Activated T-cell treated with anti-CD3 and anti-CD28 coated beads, Interleukin-2, amount 50 U/mL, for 48 hours (primary cell): Measurements from ENCODE around the gene COMMD4.
A peak's percentile ranks its signal among the peaks of the same experiment; 100 is the strongest.
"Not testable (repeated sequence)": the region's sequence is repeated elsewhere in the genome, so short reads cannot be mapped to it uniquely, and the experiment has no call there.

Experiments
- DNase-seq, 2 experiments: peaks; one replicate each; pipeline ENCODE4 v3.0.0-alpha.2; 2020

The COMMD4 gene

DNA sequence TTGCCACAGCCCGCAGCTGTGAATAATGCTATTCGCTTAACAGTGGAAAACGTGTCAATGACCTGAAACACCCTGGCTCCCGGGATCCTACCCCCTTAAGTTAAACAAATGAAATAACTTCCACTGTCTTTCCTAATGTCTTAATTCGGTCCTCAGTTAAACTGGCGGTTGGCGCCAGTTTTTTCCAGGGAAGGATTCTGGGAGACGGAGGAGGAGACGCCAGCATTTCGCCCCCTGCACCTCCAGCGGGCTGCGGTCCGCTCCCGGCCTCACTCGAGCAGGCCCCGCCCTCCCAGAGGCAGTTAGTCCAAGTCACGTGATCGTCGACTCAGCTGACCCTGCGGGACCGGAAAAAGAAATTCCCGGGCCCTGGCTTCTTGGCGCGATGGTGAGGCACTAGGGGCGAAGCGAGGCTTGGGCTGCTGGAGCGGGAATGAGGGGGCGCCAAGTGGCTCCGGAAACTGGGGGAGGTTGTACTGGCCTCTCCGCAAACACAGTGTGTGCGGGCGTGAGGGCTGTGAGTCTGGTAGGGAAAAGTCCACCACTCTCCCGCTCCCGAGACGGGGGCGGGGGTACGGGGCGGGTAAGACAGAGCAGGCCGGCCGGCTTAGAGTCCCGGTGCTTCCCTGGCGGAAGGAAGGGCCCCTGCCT is at the start of gene COMMD4:
Gene COMMD4, plus strand, starts transcription at position 359 of the 651 bp plus-strand sequence. Its CDS starts 27 bp downstream, at position 386.
- peak; percentile 92 to 93 for DNase-seq

GRCh38 chr15:75293660-75294059 is 42.2 kb upstream of the COMMD4 start:
- DNase-seq: not testable (repeated sequence)

GRCh38 chr15:75298541-75299310 is 37.1 kb upstream of the COMMD4 start:
- DNase-seq: not testable (repeated sequence)

- peak; percentile 79 for DNase-seq
Observed at GRCh38 chr15:75299311-75299688, 36.6 kb upstream of the COMMD4 start.

DNA sequence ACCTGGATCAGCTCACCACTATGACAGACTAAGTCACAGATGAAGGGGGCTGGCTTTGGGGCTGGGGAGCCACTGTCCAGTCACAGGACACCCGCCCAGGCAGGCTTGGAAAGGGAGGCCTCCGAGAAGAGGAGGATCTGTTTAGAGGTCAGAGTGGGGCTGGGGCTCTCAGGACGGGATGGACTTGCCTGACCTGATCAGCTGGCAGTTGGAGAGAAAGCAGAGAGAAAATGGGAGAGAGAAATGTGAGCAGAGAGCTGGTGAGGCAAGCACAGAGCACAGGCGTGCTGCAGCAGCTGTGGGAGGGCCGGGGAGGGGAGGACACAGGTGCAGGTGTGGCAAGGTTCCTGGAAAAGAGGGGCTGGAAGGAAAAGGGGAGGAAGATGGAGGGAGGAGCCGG is 35.8 kb upstream of the COMMD4 start:
- DNase-seq: not testable (repeated sequence)

DNA sequence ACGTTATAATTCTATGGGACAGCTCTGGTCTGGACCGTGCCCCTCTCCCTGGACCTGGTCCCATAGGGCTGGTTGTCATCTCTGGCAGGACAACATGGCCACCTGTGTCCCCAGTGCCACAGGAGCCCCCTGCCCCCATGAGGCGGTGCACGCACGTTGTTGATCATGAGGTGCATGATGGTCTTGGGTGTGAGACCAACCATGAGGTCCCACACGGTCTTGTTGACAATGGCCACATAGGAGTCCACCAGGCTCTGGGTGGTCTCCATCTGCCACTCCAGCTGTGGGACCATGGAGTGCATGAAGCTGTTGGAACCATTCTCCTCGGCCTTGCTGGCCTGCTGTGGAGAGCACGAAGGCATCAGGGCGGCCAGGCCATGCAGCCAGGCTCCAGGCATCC is 33.5 kb upstream of the COMMD4 start:
- no peak for DNase-seq

DNA sequence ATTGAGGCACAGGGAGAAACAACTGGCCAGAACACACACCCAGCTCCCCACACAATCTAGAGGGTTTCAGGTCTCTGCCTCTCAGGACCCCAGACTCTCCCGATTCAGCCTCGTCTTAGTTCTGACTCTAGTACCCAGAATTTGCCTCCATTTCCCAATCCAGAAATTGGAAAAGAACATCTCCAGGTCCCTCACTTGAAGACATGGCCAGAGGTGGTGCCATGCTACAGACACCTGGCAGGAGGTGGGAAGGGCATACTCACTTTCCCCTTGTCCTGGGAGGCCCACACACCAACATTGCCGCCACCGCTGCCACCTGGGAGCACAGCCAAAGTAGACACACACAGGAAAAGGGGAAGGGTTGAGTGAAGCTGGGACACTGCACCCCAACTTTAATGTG is 33.1 kb upstream of the COMMD4 start:
- not testable (repeated sequence) for DNase-seq

- DNase-seq: no peak
Observed at GRCh38 chr15:75306188-75306587, 29.7 kb upstream of the COMMD4 start.

DNA sequence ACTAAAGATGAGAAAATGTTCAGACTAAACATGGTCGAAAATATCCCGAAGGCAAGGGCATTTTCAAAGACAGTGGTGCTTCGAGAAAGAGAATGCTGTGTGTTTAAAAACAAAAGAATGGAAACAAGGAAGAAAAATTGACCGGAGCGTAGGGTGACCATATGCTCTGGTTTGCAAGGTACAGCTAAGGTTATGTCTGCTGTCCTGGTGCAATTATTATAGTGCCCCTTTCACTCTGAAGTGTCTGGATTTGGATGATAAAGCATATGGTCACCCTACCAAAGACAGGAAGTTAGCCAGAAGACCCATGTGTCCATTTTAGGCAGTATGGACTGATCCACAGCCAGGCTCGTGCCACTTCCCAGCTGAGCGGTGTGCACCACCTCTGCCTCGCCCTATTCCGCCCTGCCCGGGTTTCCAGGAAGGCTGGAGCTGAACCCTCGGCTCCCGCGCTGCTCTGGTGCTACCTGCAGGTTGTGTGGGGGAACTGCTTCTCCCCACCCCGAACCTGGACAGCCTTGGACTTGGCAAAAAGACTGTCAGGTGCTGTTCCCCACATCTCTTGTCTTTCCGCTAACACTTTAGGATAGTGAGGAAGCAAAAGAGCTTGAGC is 28.0 kb upstream of the COMMD4 start:
- DNase-seq: peak; percentile 39 to 42

DNA sequence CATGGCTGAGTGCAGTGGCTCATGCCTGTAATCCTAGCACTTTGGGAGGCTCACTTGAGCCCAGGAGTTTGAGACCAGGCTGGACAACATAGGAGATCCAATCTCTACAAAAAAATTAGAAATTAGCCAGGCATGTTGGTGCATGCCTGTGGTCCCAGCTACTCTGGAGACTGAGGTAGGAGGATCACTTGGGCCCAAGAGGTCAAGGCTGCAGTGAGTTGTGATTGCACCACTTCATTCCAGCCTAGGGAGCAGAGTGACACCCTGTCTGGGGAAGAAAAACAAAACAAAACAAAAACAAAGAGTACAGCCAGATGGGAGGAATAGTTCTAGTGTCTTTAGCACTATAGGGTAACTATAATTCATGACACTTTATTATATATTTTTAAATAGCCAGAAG is 26.2 kb upstream of the COMMD4 start:
- no peak for DNase-seq

DNA sequence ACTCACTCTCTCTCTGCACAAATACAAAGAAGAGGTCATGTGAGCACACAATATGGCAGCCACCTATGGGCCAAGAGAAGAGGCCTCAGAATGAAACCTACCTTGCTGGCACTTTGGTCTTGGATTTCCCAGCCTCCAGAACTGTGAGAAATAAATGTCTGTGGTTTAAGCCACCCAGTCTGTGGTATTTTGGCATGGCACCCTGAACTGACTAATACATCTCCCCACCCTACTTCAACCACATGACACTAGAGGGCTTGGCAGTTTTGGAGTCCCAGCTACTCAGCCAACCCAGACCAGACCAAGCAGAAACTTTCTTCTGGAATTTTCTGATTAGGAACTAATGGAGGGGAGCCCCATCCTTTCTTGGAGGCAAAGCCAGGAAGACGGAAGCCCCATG is 23.3 kb upstream of the COMMD4 start:
- not testable (repeated sequence) for DNase-seq

GRCh38 chr15:75313116-75313845 is 22.6 kb upstream of the COMMD4 start:
- no peak for DNase-seq

DNA sequence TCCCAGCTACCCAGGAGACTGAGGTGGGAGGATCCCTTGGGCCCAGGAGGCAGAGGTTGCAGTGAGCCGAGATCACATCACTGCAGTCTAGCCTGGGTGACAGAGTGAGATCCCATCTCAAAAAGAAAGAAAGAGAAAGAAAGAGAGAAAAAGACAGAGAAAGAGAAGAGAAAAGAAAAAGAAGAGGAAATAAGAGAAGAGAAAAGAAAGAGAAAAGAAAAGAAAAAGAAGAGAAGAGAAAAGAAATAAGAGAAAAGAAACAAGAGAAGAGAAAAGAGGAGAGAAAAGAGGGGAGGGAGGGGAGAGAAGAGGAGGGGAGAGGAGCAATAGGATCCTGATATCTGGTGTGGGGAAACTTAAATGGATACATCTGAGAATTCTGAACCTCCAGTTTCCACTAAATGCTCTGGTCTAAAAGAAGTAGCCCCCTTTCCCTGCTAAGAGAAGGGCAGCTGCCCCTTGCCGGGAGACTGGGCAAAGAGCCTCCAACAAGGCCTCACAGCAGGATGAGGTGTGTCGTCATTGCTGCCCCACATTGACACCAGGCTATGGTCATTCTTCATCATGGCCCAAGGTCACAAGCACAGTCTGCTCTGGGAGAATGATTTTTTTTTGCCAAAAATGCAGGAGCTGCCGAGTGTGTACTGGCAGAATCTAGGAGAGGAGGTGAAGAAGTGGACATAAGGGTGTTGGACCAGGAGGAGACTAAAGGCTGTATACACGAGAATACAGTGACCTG is 21.1 kb upstream of the COMMD4 start:
- DNase-seq: no peak

DNA sequence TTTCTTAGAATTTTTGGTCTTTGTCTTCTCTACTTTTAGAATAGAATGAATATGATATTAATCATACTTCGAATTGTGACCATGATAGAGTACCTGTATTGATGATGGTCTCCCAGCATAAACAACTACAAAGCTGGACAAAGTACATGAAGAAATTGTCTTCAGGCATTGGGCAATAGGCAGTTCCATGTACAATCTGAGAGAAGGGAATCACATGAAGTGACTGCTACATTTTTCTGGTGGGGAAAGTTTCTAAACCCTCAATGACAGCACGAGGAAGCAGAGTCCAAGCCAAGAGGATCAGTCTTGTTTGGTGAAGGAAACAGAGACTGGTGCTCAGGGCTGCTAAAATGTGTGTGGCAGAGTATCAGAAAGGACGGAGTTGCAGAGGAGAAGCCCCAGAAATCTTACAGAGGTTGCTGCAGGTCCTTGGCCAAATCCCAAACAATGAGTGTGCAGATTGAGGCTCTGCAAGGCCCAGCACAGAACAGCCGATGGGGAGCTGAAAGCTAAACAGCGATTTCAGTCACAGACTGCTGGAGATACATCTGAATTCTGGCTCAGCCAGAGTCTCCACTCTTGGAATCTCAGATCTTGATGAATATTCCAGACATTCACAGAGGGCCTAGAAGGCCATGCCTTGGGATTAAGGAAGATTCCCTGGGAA is 16.5 kb upstream of the COMMD4 start:
- DNase-seq: not testable (repeated sequence)

- DNase-seq: no peak
Observed at GRCh38 chr15:75321711-75322110, 14.2 kb upstream of the COMMD4 start.

- no peak for DNase-seq
Observed at GRCh38 chr15:75325922-75326321, 9.9 kb upstream of the COMMD4 start.

- no peak for DNase-seq
Observed at GRCh38 chr15:75327005-75327404, 8.9 kb upstream of the COMMD4 start.

DNA sequence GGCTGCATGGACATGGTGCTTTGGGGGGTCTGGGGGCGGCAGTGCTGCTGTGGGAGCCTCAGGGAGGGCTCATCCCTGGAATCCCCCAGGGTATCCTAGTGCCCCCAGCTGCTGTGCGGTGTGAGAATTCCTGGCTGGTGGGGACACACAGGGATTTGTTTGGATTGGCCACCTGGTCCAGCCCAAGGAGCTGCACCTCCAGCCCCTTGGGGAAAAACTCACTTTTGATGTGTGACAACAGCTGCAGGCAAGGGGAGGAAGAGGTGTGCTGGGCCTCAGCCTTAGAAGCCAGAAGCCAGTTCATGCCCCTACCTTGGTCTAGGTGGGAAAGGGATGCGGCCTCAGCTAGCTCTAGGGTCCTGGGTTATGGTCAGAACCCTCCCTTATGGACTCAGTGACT is 8.4 kb upstream of the COMMD4 start:
- DNase-seq: no peak

GRCh38 chr15:75328493-75329314 is 7.2 kb upstream of the COMMD4 start:
- DNase-seq: no peak

DNA sequence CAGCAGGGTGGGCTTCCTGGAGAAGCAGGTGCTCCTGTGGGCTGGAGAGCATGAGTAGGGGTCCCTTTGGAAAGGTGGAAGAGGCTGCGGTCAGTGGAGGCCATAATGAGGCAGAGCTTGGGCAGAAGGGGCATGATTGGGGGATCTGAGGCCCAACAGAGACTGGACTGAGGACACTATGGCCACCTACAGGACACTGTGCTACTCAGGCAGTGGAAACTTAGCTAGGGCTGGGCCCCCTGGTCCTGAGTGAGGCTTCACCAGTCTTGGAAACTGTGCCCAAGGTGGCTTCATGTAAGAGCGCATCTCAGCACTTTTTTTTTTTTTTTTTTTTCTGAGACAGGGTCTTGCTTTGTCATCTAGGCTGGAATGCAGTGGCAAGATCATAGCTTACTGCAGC is 6.3 kb upstream of the COMMD4 start:
- no peak for DNase-seq

- DNase-seq: not testable (repeated sequence)
Observed at GRCh38 chr15:75332093-75332492, 3.8 kb upstream of the COMMD4 start.
